ENCODE measurements around the gene STXBP5L. TPM values are rescaled to one million over a fixed set of nuclear protein-coding genes. Genes with fewer than 3 reads are reported as not detected.
"Not testable (repeated sequence)": the region's sequence is repeated elsewhere in the genome, so short reads cannot be mapped to it uniquely, and the experiment has no call there.

The STXBP5L gene
- total RNA-seq, 4 donors from 2014 or later = 0.30 to 0.44 TPM; not detected in 2

GRCh38 chr3:121165397-121165837 lies 257.4 kb downstream of the STXBP5L start:
- no peak overlapping the region for H3K4me3 ChIP-seq
- H3K27ac ChIP-seq = no peak overlapping the region
- no peaks in the 10 kb centered on the region for H3K27me3 ChIP-seq
- H3K9me3 ChIP-seq = peaks cover 0 to 12% (median 0%) of the 10 kb centered on the region in 4 donors
- DNase-seq (ENCODE audit: low spot score in 2 of 2) = no peak
- 59 to 65% methylated on average over 7 of the region's 7 CpGs for WGBS, 2 donors
- TF ChIP-seq POLR2A (IDR thresholded peaks at IDR 0.05) (no peak), EP300 (IDR thresholded peaks at IDR 0.05) (no peak), CTCF (IDR thresholded peaks at IDR 0.05) (no peak)
- no peaks in the 10 kb centered on the region for H3K4me1 ChIP-seq
- H3K36me3 ChIP-seq = no peaks in the 10 kb centered on the region

- 56 to 83% methylated on average over 4 of the region's 4 CpGs for WGBS, 2 donors
- no peak overlapping the region for H3K4me3 ChIP-seq
- DNase-seq (ENCODE audit: low spot score in 2 of 2) = no peak
- H3K27me3 ChIP-seq = no peaks in the 10 kb centered on the region
- TF ChIP-seq CTCF (IDR thresholded peaks at IDR 0.05) (no peak), POLR2A (IDR thresholded peaks at IDR 0.05) (no peak), EP300 (IDR thresholded peaks at IDR 0.05) (no peak)
- H3K9me3 ChIP-seq = peaks cover 0 to 28% (median 6%) of the 10 kb centered on the region in 4 donors
- no peak overlapping the region for H3K27ac ChIP-seq
- no peaks in the 10 kb centered on the region for H3K36me3 ChIP-seq
- H3K4me1 ChIP-seq = no peaks in the 10 kb centered on the region
These were observed 259.6 kb downstream of the STXBP5L start for GRCh38 chr3:121167374-121168139.

- H3K4me1 ChIP-seq = no peaks in the 10 kb centered on the region
- no peaks in the 10 kb centered on the region for H3K27me3 ChIP-seq
- H3K4me3 ChIP-seq = no peak overlapping the region
- no peak for DNase-seq (ENCODE audit: low spot score in 2 of 2)
- peaks cover 0 to 41% (median 7%) of the 10 kb centered on the region in 4 donors for H3K9me3 ChIP-seq
- TF ChIP-seq EP300 (IDR thresholded peaks at IDR 0.05) (no peak), POLR2A (IDR thresholded peaks at IDR 0.05) (no peak), CTCF (IDR thresholded peaks at IDR 0.05) (no peak)
- H3K27ac ChIP-seq = no peak overlapping the region
- no peaks in the 10 kb centered on the region for H3K36me3 ChIP-seq
These were observed 267.1 kb downstream of the STXBP5L start for GRCh38 chr3:121175083-121175482.

- peaks cover 0 to 41% (median 0%) of the 10 kb centered on the region in 4 donors for H3K9me3 ChIP-seq
- not testable (repeated sequence) for H3K27me3 ChIP-seq; H3K4me1 ChIP-seq; H3K27ac ChIP-seq; H3K36me3 ChIP-seq; H3K4me3 ChIP-seq; DNase-seq (ENCODE audit: low spot score in 2 of 2)
- 87 to 100% methylated on average over 1 to 25 of the region's 26 CpGs for WGBS, 2 donors
These were observed 282.6 kb downstream of the STXBP5L start for GRCh38 chr3:121190626-121191025.

GRCh38 chr3:121202573-121202972 lies 294.6 kb downstream of the STXBP5L start:
- H3K36me3 ChIP-seq = no peaks in the 10 kb centered on the region
- TF ChIP-seq CTCF (IDR thresholded peaks at IDR 0.05) (no peak), EP300 (IDR thresholded peaks at IDR 0.05) (no peak), POLR2A (IDR thresholded peaks at IDR 0.05) (no peak)
- DNase-seq (ENCODE audit: low spot score in 2 of 2) = no peak
- no peaks in the 10 kb centered on the region for H3K27me3 ChIP-seq
- peaks cover 0 to 17% (median 0%) of the 10 kb centered on the region in 4 donors for H3K9me3 ChIP-seq
- H3K4me3 ChIP-seq = no peak overlapping the region
- H3K4me1 ChIP-seq = no peaks in the 10 kb centered on the region
- H3K27ac ChIP-seq = no peak overlapping the region
